Keratinocyte (primary cell): Measurements from ENCODE around the gene GCHFR. TPM values are rescaled to one million over a fixed set of nuclear protein-coding genes. Genes with fewer than 3 reads are reported as not detected.

Experiments used
- DNase-seq: peaks from one replicate; pipeline ENCODE4 v3.0.0-alpha.2; 2011; ENCODE audit warnings: low read depth, missing footprints, low spot score
- FAIRE-seq: peaks from 2 replicates; lab custom pipeline; 2011; peaks lifted over from hg19 to GRCh38; lab: Jason Lieb, UNC
- H2AFZ ChIP-seq: 2 replicates; pipeline ENCODE4 v1.6.0; 2012; ENCODE audit warnings: low read length, control low read depth, inconsistent platforms; ENCODE audit not compliant: control insufficient read depth
- H3K27ac ChIP-seq: 2 replicates; pipeline ENCODE4 v1.5.1; 2011; ENCODE audit warnings: low read length; ENCODE audit not compliant: control insufficient read depth, insufficient read depth
- H3K27me3 ChIP-seq: 3 replicates; pipeline ENCODE4 v1.6.0; 2011; ENCODE audit warnings: low read length; ENCODE audit not compliant: control insufficient read depth, insufficient read depth; ENCODE audit errors: extremely low read depth
- H3K36me3 ChIP-seq, 2 experiments: 2 replicates in 1 of 2; 3 replicates in 1 of 2; pipeline ENCODE4 v1.5.1; 2011; ENCODE audit warnings: low read length in 2 of 2, mild to moderate bottlenecking in 1 of 2; ENCODE audit not compliant: control insufficient read depth in 2 of 2, insufficient read depth in 2 of 2; ENCODE audit errors: extremely low read depth in 1 of 2
- H3K4me1 ChIP-seq: 3 replicates; pipeline ENCODE4 v1.5.1; 2011; ENCODE audit warnings: low read length; ENCODE audit not compliant: control insufficient read depth, insufficient read depth; ENCODE audit errors: extremely low read depth
- H3K4me2 ChIP-seq: 3 replicates; pipeline ENCODE4 v1.6.0; 2011; ENCODE audit warnings: low read depth, low read length; ENCODE audit not compliant: control insufficient read depth, insufficient read depth; ENCODE audit errors: extremely low read depth
- H3K4me3 ChIP-seq, 3 experiments: fragments of 200-600 bp in 1 of 3; sonication (generic) in 1 of 3; 2 replicates in 2 of 3; 3 replicates in 1 of 3; pipeline ENCODE4 v1.5.1; 2011 to 2016; ENCODE audit warnings: low read length in 3 of 3, mild to moderate bottlenecking in 3 of 3, control low read depth in 2 of 3, inconsistent platforms in 1 of 3, low read depth in 1 of 3, mixed read lengths in 1 of 3, mixed run types in 1 of 3, moderate library complexity in 1 of 3; ENCODE audit not compliant: control insufficient read depth in 2 of 3, insufficient read depth in 2 of 3; ENCODE audit errors: extremely low read depth in 1 of 3
- H3K79me2 ChIP-seq: 2 replicates; pipeline ENCODE4 v1.6.0; 2012; ENCODE audit warnings: low read length; ENCODE audit not compliant: control insufficient read depth, insufficient read depth
- H3K9ac ChIP-seq: 3 replicates; pipeline ENCODE4 v1.6.0; 2011; ENCODE audit warnings: low read length; ENCODE audit not compliant: control insufficient read depth, insufficient read depth; ENCODE audit errors: extremely low read depth
- H3K9me1 ChIP-seq: 3 replicates; pipeline ENCODE4 v1.6.0; 2011; ENCODE audit warnings: low read length; ENCODE audit not compliant: control insufficient read depth, insufficient read depth; ENCODE audit errors: extremely low read depth
- H3K9me3 ChIP-seq: 2 replicates; pipeline ENCODE4 v1.5.1; 2012; ENCODE audit warnings: low read depth, low read length; ENCODE audit not compliant: control insufficient read depth
- H4K20me1 ChIP-seq: 3 replicates; pipeline ENCODE4 v1.6.0; 2011; ENCODE audit warnings: low read length; ENCODE audit not compliant: control insufficient read depth, insufficient read depth; ENCODE audit errors: extremely low read depth
- CTCF ChIP-seq, 3 experiments: IDR thresholded peaks in 1 of 3; conservative IDR thresholded peaks in 1 of 3; optimal IDR thresholded peaks in 1 of 3; 2 replicates in 2 of 3; 3 replicates in 1 of 3; pipeline versions ENCODE3 to v1.5.1; 2011; ENCODE audit warnings: low read length in 3 of 3, mild to moderate bottlenecking in 3 of 3, moderate library complexity in 2 of 3, control low read depth in 1 of 3, inconsistent platforms in 1 of 3; ENCODE audit not compliant: insufficient read depth in 2 of 3; ENCODE audit errors: extremely low read depth in 1 of 3
- EZH2 ChIP-seq: IDR thresholded peaks from one replicate; pipeline ENCODE4 v1.6.1; 2012; ENCODE audit warnings: inconsistent platforms, mild to moderate bottlenecking, low read length, moderate library complexity
- dilution Hi-C: fragments of 300-500 bp; cut with MboI; formaldehyde crosslinking; loops from one replicate; pipeline ENCODE4 v1.7.0; 2020; ENCODE audit warnings: low sequenced_read_pairs; ENCODE audit not compliant: extremely low pct_ligation_motif_present
- polyA plus RNA-seq, 5 experiments: library from polyadenylated mRNA; depleted of rRNA in 3 of 5; stranded (reverse) in 3 of 5; stranded (forward) in 1 of 5; unstranded in 1 of 5; fragments of >200 nt; gene quantifications; 1 replicate in 1 of 5; 2 replicates in 3 of 5; 3 replicates in 1 of 5; pipeline versions ENCODE4 v1.2.1 to v1.2.3, GENCODE V29; 2011 to 2012; ENCODE audit warnings: missing spikeins in 2 of 5, low read depth in 1 of 5, low replicate concordance in 1 of 5

The GCHFR gene
- polyA plus RNA-seq, 1 donor (not counting 4 experiments of a cell fraction or from before 2014, with no cell fraction given) = 2.7 TPM

GRCh38 chr15:40739047-40739446 is 24.8 kb upstream of the GCHFR start:
- Histone ChIP-seq H3K79me2 (no peaks in the 10 kb centered on the region), H3K9ac (no peak overlapping the region), H2AFZ (no peak overlapping the region), H3K4me3 (no peak overlapping the region), H3K27me3 (no peaks in the 10 kb centered on the region), H3K27ac (no peak overlapping the region), H4K20me1 (no peaks in the 10 kb centered on the region), H3K9me1 (no peaks in the 10 kb centered on the region), H3K36me3 (peaks cover 31 to 33% of the 10 kb centered on the region in 2 experiments), H3K9me3 (no peaks in the 10 kb centered on the region), H3K4me1 (peaks cover 7% of the 10 kb centered on the region), H3K4me2 (no peak overlapping the region)
- FAIRE-seq (no peak), DNase-seq (no peak)
- dilution Hi-C loops = no loop called here
- no peak for TF ChIP-seq CTCF (optimal IDR thresholded peaks at IDR 0.05 in 1 of 3, IDR thresholded peaks at IDR 0.05 in 1 of 3, conservative IDR thresholded peaks at IDR 0.05 in 1 of 3; ENCODE audit: extremely low read depth in 1 of 3, insufficient read depth in 2 of 3, low read length in 3 of 3)
- no peak for TF ChIP-seq EZH2

- H3K27ac ChIP-seq = no peak overlapping the region
- peaks cover 35 to 38% of the 10 kb centered on the region in 2 experiments for H3K36me3 ChIP-seq
- FAIRE-seq (no peak), DNase-seq (no peak)
- H3K27me3 ChIP-seq = no peaks in the 10 kb centered on the region
- no peak overlapping the region for H3K9ac ChIP-seq
- H2AFZ ChIP-seq = no peak overlapping the region
- no peak for TF ChIP-seq CTCF (optimal IDR thresholded peaks at IDR 0.05 in 1 of 3, IDR thresholded peaks at IDR 0.05 in 1 of 3, conservative IDR thresholded peaks at IDR 0.05 in 1 of 3; ENCODE audit: extremely low read depth in 1 of 3, insufficient read depth in 2 of 3, low read length in 3 of 3)
- H3K9me3 ChIP-seq = no peaks in the 10 kb centered on the region
- H3K4me2 ChIP-seq = no peak overlapping the region
- dilution Hi-C loops = no loop called here
- peaks cover 12% of the 10 kb centered on the region for H3K4me1 ChIP-seq
- no peaks in the 10 kb centered on the region for H3K79me2 ChIP-seq
- H3K4me3 ChIP-seq = no peak overlapping the region
- H3K9me1 ChIP-seq = no peaks in the 10 kb centered on the region
- no peaks in the 10 kb centered on the region for H4K20me1 ChIP-seq
Observed at GRCh38 chr15:40739854-40740253, 24.0 kb upstream of the GCHFR start.
